Measurements from ENCODE around the gene IMPG2.

DNA sequence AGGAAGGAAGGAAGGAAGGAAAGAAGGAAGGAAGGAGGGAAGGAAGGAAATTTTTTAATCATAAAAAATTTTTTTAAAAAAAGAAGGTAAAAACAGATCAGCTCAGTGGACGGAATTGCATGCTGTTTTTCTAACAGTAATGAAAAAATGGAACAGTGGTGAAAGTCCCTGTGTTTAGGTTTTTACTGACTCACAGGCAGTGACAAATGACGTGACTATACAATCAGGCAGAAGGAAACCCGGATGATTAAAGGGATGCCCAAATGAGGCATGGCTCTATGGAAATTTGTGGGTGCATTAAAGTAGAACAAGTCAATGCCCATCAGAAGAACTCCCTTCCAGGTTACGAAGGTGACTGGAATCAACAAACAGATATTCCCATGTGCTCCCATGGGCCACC is 135.0 kb downstream of the IMPG2 start:
- no peak for TF ChIP-seq EZH2 (IDR thresholded peaks at IDR 0.05; ENCODE audit: borderline replicate concordance, low read depth, low read length, severe bottlenecking)
- TF ChIP-seq, protein P1, sequence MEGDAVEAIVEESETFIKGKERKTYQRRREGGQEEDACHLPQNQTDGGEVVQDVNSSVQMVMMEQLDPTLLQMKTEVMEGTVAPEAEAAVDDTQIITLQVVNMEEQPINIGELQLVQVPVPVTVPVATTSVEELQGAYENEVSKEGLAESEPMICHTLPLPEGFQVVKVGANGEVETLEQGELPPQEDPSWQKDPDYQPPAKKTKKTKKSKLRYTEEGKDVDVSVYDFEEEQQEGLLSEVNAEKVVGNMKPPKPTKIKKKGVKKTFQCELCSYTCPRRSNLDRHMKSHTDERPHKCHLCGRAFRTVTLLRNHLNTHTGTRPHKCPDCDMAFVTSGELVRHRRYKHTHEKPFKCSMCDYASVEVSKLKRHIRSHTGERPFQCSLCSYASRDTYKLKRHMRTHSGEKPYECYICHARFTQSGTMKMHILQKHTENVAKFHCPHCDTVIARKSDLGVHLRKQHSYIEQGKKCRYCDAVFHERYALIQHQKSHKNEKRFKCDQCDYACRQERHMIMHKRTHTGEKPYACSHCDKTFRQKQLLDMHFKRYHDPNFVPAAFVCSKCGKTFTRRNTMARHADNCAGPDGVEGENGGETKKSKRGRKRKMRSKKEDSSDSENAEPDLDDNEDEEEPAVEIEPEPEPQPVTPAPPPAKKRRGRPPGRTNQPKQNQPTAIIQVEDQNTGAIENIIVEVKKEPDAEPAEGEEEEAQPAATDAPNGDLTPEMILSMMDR (IDR thresholded peaks at IDR 0.05; ENCODE audit: borderline replicate concordance, extremely low read depth, low read length, poor library complexity, severe bottlenecking), result no peak

All from DND-41 (cell line).